ENCODE data around the gene OR7D2. TPM values are rescaled to one million over a fixed set of nuclear protein-coding genes. Genes with fewer than 3 reads are reported as not detected.
"Not testable (repeated sequence)": the region's sequence is repeated elsewhere in the genome, so short reads cannot be mapped to it uniquely, and the experiment has no call there.

OR7D2 gene
- total RNA-seq, 1 donor from 2014 or later, result 1.4 TPM

DNA sequence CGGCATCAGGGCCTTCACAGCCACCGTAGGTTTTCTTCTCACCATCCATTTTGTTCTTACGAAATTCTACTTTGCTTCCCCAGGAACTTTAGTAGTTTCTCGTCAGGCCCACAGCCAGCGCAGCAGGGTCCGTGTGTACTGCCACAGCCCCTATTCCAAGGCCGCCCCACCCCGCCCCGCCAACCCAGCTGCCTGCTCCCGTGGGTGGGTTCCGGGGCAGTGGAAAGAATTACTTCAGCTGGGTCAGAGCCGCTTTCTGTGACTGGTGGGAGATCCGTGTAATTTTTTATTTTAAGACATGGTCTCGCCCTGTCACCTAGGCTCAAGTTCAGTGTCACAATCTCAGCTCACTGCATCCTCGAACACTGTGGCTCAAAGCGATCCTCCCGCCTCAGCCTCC lies 4.2 kb downstream of the OR7D2 start:
- H3K27me3 Mint-ChIP-seq (ENCODE audit: insufficient read depth, low read depth), result no peaks in the 10 kb centered on the region
- TF ChIP-seq, protein P1, sequence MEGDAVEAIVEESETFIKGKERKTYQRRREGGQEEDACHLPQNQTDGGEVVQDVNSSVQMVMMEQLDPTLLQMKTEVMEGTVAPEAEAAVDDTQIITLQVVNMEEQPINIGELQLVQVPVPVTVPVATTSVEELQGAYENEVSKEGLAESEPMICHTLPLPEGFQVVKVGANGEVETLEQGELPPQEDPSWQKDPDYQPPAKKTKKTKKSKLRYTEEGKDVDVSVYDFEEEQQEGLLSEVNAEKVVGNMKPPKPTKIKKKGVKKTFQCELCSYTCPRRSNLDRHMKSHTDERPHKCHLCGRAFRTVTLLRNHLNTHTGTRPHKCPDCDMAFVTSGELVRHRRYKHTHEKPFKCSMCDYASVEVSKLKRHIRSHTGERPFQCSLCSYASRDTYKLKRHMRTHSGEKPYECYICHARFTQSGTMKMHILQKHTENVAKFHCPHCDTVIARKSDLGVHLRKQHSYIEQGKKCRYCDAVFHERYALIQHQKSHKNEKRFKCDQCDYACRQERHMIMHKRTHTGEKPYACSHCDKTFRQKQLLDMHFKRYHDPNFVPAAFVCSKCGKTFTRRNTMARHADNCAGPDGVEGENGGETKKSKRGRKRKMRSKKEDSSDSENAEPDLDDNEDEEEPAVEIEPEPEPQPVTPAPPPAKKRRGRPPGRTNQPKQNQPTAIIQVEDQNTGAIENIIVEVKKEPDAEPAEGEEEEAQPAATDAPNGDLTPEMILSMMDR (IDR thresholded peaks at IDR 0.05), result no peak
- TF ChIP-seq EZH2phosphoT487 (IDR thresholded peaks at IDR 0.05) (no peak), EZH2 (IDR thresholded peaks at IDR 0.05) (no peak)
- Histone ChIP-seq H3K79me2 (ENCODE audit: low read depth) (no peaks in the 10 kb centered on the region), H4K20me1 (ENCODE audit: low read depth) (no peaks in the 10 kb centered on the region), H3K4me1 (no peaks in the 10 kb centered on the region), H3K9me3 (ENCODE audit: low read depth) (no peaks in the 10 kb centered on the region), H3K4me3 (no peak overlapping the region), H3K36me3 (no peaks in the 10 kb centered on the region), H2AFZ (replicated peaks) (no peak overlapping the region), H3K9ac (no peak overlapping the region), H3K27me3 (no peaks in the 10 kb centered on the region), H3K4me2 (no peak overlapping the region), H3K27ac (no peak overlapping the region), H3F3A (ENCODE audit: low read depth) (no peaks in the 10 kb centered on the region)
- no peaks in the 10 kb centered on the region for H3K4me1 Mint-ChIP-seq
- H3K36me3 Mint-ChIP-seq, result peaks cover 7% of the 10 kb centered on the region
- H3K27ac Mint-ChIP-seq, result no peak overlapping the region
- peaks cover 18% of the 10 kb centered on the region for H3K9me3 Mint-ChIP-seq
- no peak overlapping the region for H3K4me3 Mint-ChIP-seq
- no peak for DNase-seq (ENCODE audit: low spot score)

DNA sequence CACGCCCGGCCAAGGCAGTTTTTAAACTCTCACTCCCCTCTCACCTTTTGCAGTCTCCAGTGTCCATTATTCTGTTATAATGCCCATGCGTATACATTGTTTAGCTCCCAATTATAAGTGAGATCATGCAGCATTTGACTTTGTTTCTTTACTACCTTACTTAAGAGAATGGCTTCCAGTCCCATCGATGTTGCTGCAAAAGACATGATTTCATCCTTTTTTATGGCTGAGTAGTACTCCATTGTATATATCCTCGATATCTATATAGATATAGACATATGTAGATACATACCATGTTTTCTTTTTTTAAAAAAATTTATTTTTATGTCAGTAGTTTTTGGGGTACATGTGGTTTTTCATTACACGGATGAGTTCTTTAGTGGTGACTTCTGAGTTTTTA lies 8.4 kb downstream of the OR7D2 start:
- Histone ChIP-seq H3K4me3 (no peak overlapping the region), H3K27me3 (no peaks in the 10 kb centered on the region), H3K36me3 (no peaks in the 10 kb centered on the region), H3F3A (ENCODE audit: low read depth) (no peaks in the 10 kb centered on the region), H4K20me1 (ENCODE audit: low read depth) (no peaks in the 10 kb centered on the region), H3K27ac (no peak overlapping the region), H3K4me2 (no peak overlapping the region), H3K4me1 (no peaks in the 10 kb centered on the region), H2AFZ (replicated peaks) (no peak overlapping the region), H3K79me2 (ENCODE audit: low read depth) (no peaks in the 10 kb centered on the region), H3K9me3 (ENCODE audit: low read depth) (no peaks in the 10 kb centered on the region), H3K9ac (no peak overlapping the region)
- no peak for DNase-seq (ENCODE audit: low spot score)
- peaks cover 5% of the 10 kb centered on the region for H3K27me3 Mint-ChIP-seq (ENCODE audit: insufficient read depth, low read depth)
- peaks cover 26% of the 10 kb centered on the region for H3K9me3 Mint-ChIP-seq
- no peaks in the 10 kb centered on the region for H3K4me1 Mint-ChIP-seq
- no peak overlapping the region for H3K27ac Mint-ChIP-seq
- TF ChIP-seq EZH2 (IDR thresholded peaks at IDR 0.05), result no peak
- TF ChIP-seq, protein P1 (IDR thresholded peaks at IDR 0.05), result no peak
- TF ChIP-seq EZH2phosphoT487 (IDR thresholded peaks at IDR 0.05), result no peak
- peaks cover 7% of the 10 kb centered on the region for H3K36me3 Mint-ChIP-seq
- H3K4me3 Mint-ChIP-seq, result no peak overlapping the region

DNA sequence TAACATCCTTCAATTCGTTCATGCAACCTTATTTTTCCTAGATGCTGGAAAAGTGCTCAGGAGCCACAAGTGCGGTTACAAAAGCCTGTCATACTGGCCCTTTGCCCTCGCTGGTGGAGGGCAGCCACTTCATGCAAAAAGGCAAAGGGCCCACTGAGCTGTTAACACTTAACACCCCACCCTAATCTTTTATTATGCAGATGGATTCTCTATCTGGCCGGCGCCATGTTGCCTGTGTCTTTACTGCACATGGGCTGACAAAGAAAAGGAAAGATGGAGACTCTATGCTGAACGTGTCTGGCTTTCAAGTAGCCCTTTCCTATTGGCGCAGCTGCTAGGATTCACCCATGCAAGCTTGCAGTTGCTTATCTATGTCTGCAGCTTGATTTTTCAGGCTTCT lies 10.8 kb downstream of the OR7D2 start:
- Histone ChIP-seq H3K4me2 (no peak overlapping the region), H3K36me3 (no peaks in the 10 kb centered on the region), H3K4me3 (no peak overlapping the region), H4K20me1 (ENCODE audit: low read depth) (no peaks in the 10 kb centered on the region), H3K27me3 (no peaks in the 10 kb centered on the region), H3F3A (ENCODE audit: low read depth) (no peaks in the 10 kb centered on the region), H3K9me3 (ENCODE audit: low read depth) (no peaks in the 10 kb centered on the region), H3K4me1 (no peaks in the 10 kb centered on the region), H3K9ac (no peak overlapping the region), H2AFZ (replicated peaks) (peak overlapping the region; percentile 80), H3K79me2 (ENCODE audit: low read depth) (no peaks in the 10 kb centered on the region), H3K27ac (no peak overlapping the region)
- H3K27ac Mint-ChIP-seq, result no peak overlapping the region
- peak; percentile 12 for DNase-seq (ENCODE audit: low spot score)
- TF ChIP-seq, protein P1 (IDR thresholded peaks at IDR 0.05), result no peak
- TF ChIP-seq EZH2phosphoT487 (IDR thresholded peaks at IDR 0.05) (no peak), EZH2 (IDR thresholded peaks at IDR 0.05) (no peak)
- H3K4me1 Mint-ChIP-seq, result no peaks in the 10 kb centered on the region
- H3K4me3 Mint-ChIP-seq, result no peak overlapping the region
- peaks cover 23% of the 10 kb centered on the region for H3K9me3 Mint-ChIP-seq
- peaks cover 7% of the 10 kb centered on the region for H3K36me3 Mint-ChIP-seq
- peaks cover 5% of the 10 kb centered on the region for H3K27me3 Mint-ChIP-seq (ENCODE audit: insufficient read depth, low read depth)

DNA sequence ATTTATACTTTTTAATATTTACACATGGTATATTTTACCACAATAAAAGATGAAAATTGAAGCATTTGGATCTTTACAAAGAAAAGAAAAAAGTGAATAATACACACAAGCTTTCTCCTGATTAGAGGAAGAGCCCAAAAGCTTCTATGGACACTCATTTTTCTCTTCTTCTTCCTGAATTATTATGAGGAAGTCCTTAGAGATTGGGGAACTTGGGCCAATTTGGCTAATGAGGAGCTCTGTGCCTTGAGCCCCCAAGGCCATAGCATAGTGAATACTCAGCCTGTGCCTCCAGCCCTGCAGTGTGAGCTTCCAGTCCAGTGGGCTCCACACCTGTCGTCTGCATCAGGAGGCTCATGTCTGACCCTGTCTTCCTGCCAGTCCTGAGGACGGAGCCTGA lies 19.3 kb downstream of the OR7D2 start:
- H3K9me3 Mint-ChIP-seq; H3K36me3 Mint-ChIP-seq; H3K9ac ChIP-seq; H3K27ac Mint-ChIP-seq; H3K36me3 ChIP-seq; H3K9me3 ChIP-seq (ENCODE audit: low read depth); H3K79me2 ChIP-seq (ENCODE audit: low read depth); H3K4me2 ChIP-seq; H3K4me3 ChIP-seq; H3K27me3 Mint-ChIP-seq (ENCODE audit: insufficient read depth, low read depth); H3K4me3 Mint-ChIP-seq; H3K4me1 Mint-ChIP-seq; H3K4me1 ChIP-seq; DNase-seq (ENCODE audit: low spot score); H2AFZ ChIP-seq (replicated peaks); H4K20me1 ChIP-seq (ENCODE audit: low read depth); H3K27me3 ChIP-seq; H3F3A ChIP-seq (ENCODE audit: low read depth); H3K27ac ChIP-seq: not testable (repeated sequence)
